ENCODE measurements around the gene JAG2. TPM values are rescaled to one million over a fixed set of nuclear protein-coding genes. Genes with fewer than 3 reads are reported as not detected.

The JAG2 gene
- total and polyA plus RNA-seq, 2 of the 13 experiments (the other 11 are each of a cell fraction or from before 2014, with no cell fraction given): 0.04 to 0.16 TPM

DNA sequence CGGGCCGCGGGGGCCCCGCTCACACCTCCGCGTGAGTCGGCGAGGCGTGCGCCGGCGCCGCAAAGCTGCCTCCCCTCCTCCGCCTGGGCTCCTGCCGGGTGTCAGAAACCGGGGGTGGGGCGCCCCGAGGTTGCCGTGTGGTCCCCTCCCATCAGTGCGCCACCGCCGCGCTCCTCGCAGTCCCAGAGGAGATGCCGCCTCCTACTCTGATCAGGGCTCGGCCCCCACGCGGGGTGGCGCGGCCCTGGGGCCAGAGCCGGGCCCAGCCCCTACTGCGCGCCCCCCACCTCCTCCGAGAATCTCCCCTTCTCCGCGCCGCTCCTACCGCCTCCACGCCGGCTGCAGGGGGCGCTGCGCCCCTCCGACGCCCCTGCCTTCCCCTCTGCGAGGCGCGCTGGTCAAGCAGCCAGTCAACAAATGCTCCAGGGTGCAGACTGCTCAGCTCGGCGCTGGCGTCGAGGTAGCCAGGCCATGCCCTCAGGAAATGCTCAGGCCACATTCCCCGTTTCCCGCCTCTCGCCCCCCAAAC, 467 bp upstream of the JAG2 start (continued):
- TF ChIP-seq DMAP1 (CRISPR knock-in tag; IDR thresholded peaks at IDR 0.05): no peak
- TF ChIP-seq JDP2 (CRISPR knock-in tag; IDR thresholded peaks at IDR 0.05; ENCODE audit: borderline replicate concordance): no peak
- no peak for TF ChIP-seq ZBTB8A (CRISPR knock-in tag; IDR thresholded peaks at IDR 0.05; ENCODE audit: borderline replicate concordance, low read depth)
- peak; percentile 20; the same call in 1 of the 2 replicates for TF ChIP-seq MAX (IDR thresholded peaks at IDR 0.05)
- TF ChIP-seq, protein P1, sequence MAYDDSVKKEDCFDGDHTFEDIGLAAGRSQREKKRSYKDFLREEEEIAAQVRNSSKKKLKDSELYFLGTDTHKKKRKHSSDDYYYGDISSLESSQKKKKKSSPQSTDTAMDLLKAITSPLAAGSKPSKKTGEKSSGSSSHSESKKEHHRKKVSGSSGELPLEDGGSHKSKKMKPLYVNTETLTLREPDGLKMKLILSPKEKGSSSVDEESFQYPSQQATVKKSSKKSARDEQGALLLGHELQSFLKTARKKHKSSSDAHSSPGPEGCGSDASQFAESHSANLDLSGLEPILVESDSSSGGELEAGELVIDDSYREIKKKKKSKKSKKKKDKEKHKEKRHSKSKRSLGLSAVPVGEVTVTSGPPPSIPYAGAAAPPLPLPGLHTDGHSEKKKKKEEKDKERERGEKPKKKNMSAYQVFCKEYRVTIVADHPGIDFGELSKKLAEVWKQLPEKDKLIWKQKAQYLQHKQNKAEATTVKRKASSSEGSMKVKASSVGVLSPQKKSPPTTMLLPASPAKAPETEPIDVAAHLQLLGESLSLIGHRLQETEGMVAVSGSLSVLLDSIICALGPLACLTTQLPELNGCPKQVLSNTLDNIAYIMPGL (CRISPR knock-in tag; IDR thresholded peaks at IDR 0.05; ENCODE audit: borderline replicate concordance in 1 of 2, low read depth in 1 of 2): 0 out of 4 replicates have a peak, but pooled peaks of 1 of the 2 experiments have one; percentile 43
- TF ChIP-seq CENPT (CRISPR knock-in tag; IDR thresholded peaks at IDR 0.05; ENCODE audit: low read depth): no peak
- no peak for TF ChIP-seq TFDP2 (CRISPR knock-in tag; IDR thresholded peaks at IDR 0.05)
- TF ChIP-seq RORA (CRISPR knock-in tag; IDR thresholded peaks at IDR 0.05): no peak
- no peak for TF ChIP-seq ZNF777 (CRISPR knock-in tag; IDR thresholded peaks at IDR 0.05)
- TF ChIP-seq, protein P2, sequence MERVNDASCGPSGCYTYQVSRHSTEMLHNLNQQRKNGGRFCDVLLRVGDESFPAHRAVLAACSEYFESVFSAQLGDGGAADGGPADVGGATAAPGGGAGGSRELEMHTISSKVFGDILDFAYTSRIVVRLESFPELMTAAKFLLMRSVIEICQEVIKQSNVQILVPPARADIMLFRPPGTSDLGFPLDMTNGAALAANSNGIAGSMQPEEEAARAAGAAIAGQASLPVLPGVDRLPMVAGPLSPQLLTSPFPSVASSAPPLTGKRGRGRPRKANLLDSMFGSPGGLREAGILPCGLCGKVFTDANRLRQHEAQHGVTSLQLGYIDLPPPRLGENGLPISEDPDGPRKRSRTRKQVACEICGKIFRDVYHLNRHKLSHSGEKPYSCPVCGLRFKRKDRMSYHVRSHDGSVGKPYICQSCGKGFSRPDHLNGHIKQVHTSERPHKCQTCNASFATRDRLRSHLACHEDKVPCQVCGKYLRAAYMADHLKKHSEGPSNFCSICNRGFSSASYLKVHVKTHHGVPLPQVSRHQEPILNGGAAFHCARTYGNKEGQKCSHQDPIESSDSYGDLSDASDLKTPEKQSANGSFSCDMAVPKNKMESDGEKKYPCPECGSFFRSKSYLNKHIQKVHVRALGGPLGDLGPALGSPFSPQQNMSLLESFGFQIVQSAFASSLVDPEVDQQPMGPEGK (CRISPR knock-in tag; IDR thresholded peaks at IDR 0.05): 0 out of 2 replicates have a peak, but pooled peaks have one; percentile 20
- peak; percentile 54 for TF ChIP-seq CTCF (CRISPR knock-in tag; IDR thresholded peaks at IDR 0.05)
- peak; percentile 46; the same call in 1 of the 2 replicates for TF ChIP-seq KDM2A (CRISPR knock-in tag; IDR thresholded peaks at IDR 0.05; ENCODE audit: borderline replicate concordance, low read depth)
- TF ChIP-seq ARID4A (CRISPR knock-in tag; IDR thresholded peaks at IDR 0.05; ENCODE audit: borderline replicate concordance): no peak
- TF ChIP-seq ZNF446 (CRISPR knock-in tag; IDR thresholded peaks at IDR 0.05): no peak
- no peak for TF ChIP-seq CBX2 (IDR thresholded peaks at IDR 0.05; ENCODE audit: low read depth, low read length)
- TF ChIP-seq CBX2 (CRISPR knock-in tag; IDR thresholded peaks at IDR 0.05; ENCODE audit: low read depth): no peak
